ENCODE data around the gene UBE2S.

DNA sequence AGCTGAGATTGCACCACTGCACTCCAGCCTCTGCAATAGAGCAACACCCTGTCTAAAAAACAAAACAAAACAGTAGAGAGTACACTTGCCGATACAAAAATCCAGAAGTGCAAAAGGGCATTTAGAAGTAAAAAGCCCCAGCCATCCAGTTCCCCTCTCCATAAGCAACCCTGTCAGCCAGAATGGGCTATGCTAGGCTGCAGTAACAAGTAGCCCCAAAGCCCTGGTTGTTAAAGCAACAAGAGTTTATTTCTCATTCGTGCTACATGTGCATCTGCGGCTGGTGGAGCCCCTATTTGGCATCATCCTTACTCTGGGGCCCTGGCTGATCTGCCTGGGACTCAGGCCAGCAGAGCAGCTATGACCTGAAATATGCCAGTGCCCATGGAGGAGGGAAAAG is 16.9 kb upstream of the UBE2S start:
- TF ChIP-seq, protein P1, sequence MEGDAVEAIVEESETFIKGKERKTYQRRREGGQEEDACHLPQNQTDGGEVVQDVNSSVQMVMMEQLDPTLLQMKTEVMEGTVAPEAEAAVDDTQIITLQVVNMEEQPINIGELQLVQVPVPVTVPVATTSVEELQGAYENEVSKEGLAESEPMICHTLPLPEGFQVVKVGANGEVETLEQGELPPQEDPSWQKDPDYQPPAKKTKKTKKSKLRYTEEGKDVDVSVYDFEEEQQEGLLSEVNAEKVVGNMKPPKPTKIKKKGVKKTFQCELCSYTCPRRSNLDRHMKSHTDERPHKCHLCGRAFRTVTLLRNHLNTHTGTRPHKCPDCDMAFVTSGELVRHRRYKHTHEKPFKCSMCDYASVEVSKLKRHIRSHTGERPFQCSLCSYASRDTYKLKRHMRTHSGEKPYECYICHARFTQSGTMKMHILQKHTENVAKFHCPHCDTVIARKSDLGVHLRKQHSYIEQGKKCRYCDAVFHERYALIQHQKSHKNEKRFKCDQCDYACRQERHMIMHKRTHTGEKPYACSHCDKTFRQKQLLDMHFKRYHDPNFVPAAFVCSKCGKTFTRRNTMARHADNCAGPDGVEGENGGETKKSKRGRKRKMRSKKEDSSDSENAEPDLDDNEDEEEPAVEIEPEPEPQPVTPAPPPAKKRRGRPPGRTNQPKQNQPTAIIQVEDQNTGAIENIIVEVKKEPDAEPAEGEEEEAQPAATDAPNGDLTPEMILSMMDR (optimal IDR thresholded peaks at IDR 0.05 in 1 of 3, IDR thresholded peaks at IDR 0.05 in 1 of 3, conservative IDR thresholded peaks at IDR 0.05 in 1 of 3; ENCODE audit: extremely low read depth in 1 of 3, insufficient read depth in 2 of 3, low read length in 3 of 3) = no peak
- no peak for TF ChIP-seq EZH2 (IDR thresholded peaks at IDR 0.05; ENCODE audit: low read length)

Measured in keratinocyte (primary cell).